Caco-2 (cell line): ENCODE measurements around the gene TIMM17B. TPM values are rescaled to one million over a fixed set of nuclear protein-coding genes. Genes with fewer than 3 reads are reported as not detected.

Experiments used
- BruUV-seq: library from RNA; stranded (reverse); fragments of 400-500 nt; replicated peaks from 2 replicates; lab custom pipeline; 2021; lab: Mats Ljungman, UMichigan
- CTCF ChIA-PET: fragments of 300-600 bp; sonication (Branson Sonifier 250); formaldehyde crosslinking; loops from one replicate; lab custom pipeline; 2022; ENCODE audit warnings: antibody characterized with exemption; lab: Charles Lee
- POLR2A ChIA-PET: fragments of 300-600 bp; sonication (Branson Sonifier 250); formaldehyde crosslinking; loops from one replicate; lab custom pipeline; 2022; ENCODE audit warnings: antibody characterized with exemption; lab: Charles Lee
- DNase-seq, 2 experiments: peaks; one replicate each; pipeline versions ENCODE4 v3.0.0 to v3.0.0-alpha.2; 2020 to 2022
- H3K27me3 ChIP-seq: replicated peaks from 2 replicates; pipeline ENCODE4 v1.6.0; 2011; ENCODE audit warnings: low read length; ENCODE audit not compliant: control insufficient read depth, insufficient read depth
- H3K36me3 ChIP-seq: 2 replicates; pipeline ENCODE4 v1.5.1; 2011; ENCODE audit warnings: low read length; ENCODE audit not compliant: control insufficient read depth, insufficient read depth
- H3K4me1 ChIP-seq: fragments of 250-450 bp; sonication (Bioruptor Pico); 2 replicates; pipeline ENCODE4 v1.5.1; 2020; ENCODE audit warnings: mild to moderate bottlenecking
- H3K4me3 ChIP-seq: 2 replicates; pipeline ENCODE4 v1.5.1; 2011; ENCODE audit warnings: low read depth, mild to moderate bottlenecking, control low read depth, low read length
- H3K9me3 ChIP-seq: fragments of 250-450 bp; sonication (Bioruptor Pico); 2 replicates; pipeline ENCODE4 v1.5.1; 2020; ENCODE audit warnings: mild to moderate bottlenecking, moderate library complexity
- H3K27ac Mint-ChIP-seq: one replicate; pipeline ENCODE4 v1.8.0; 2022; ENCODE audit warnings: mixed read lengths; ENCODE audit not compliant: unreplicated experiment
- H3K27me3 Mint-ChIP-seq: one replicate; pipeline ENCODE4 v1.8.0; 2022; ENCODE audit warnings: mixed read lengths; ENCODE audit not compliant: insufficient read depth, unreplicated experiment
- H3K36me3 Mint-ChIP-seq: one replicate; pipeline ENCODE4 v1.8.0; 2022; ENCODE audit warnings: mild to moderate bottlenecking, mixed read lengths; ENCODE audit not compliant: insufficient read depth, unreplicated experiment
- H3K4me1 Mint-ChIP-seq: one replicate; pipeline ENCODE4 v1.8.0; 2022; ENCODE audit warnings: low read depth, mixed read lengths; ENCODE audit not compliant: unreplicated experiment
- H3K4me3 Mint-ChIP-seq: one replicate; pipeline ENCODE4 v1.8.0; 2022; ENCODE audit warnings: mild to moderate bottlenecking, moderate library complexity, mixed read lengths; ENCODE audit not compliant: unreplicated experiment
- H3K9me3 Mint-ChIP-seq: one replicate; pipeline ENCODE4 v1.8.0; 2022; ENCODE audit warnings: mixed read lengths; ENCODE audit not compliant: unreplicated experiment
- CTCF ChIP-seq, 2 experiments: fragments of 200-600 bp in 1 of 2; IDR thresholded peaks; 1 replicate in 1 of 2; 2 replicates in 1 of 2; pipeline versions ENCODE4 v1.5.1 to v1.8.0; 2011 to 2022; ENCODE audit warnings: antibody characterized with exemption in 1 of 2, control low read depth in 1 of 2, inconsistent platforms in 1 of 2, low read depth in 1 of 2, low read length in 1 of 2, mild to moderate bottlenecking in 1 of 2, moderate library complexity in 1 of 2; ENCODE audit not compliant: insufficient read depth in 1 of 2, severe bottlenecking in 1 of 2, unreplicated experiment in 1 of 2
- intact Hi-C: fragments of 100-400 bp; cut with micrococcal nuclease; formaldehyde crosslinking; loops from one replicate; pipeline ENCODE4 v1.10.0; 2022; ENCODE audit not compliant: unreplicated experiment
- total RNA-seq: library from RNA; stranded (reverse); gene quantifications from 2 replicates; pipeline ENCODE4 v1.2.3, GENCODE V29; 2022

TIMM17B gene
- total RNA-seq, 1 experiment from 2014 or later: 90.6 TPM

- no TSS peak for BruUV-seq
- DNase-seq: no peak
- Mint-ChIP-seq H3K4me3 (peak overlapping the region; percentile 91), H3K36me3 (peaks cover 37% of the 10 kb centered on the region), H3K9me3 (no peaks in the 10 kb centered on the region), H3K4me1 (peaks cover 19% of the 10 kb centered on the region), H3K27me3 (no peaks in the 10 kb centered on the region), H3K27ac (peak overlapping the region; percentile 90)
- H3K27me3 ChIP-seq: no peaks in the 10 kb centered on the region
- peaks cover 3% of the 10 kb centered on the region; the same call in 1 of the 2 replicates for H3K4me1 ChIP-seq
- no peaks in the 10 kb centered on the region; the same call in 1 of the 2 replicates for H3K36me3 ChIP-seq
- H3K4me3 ChIP-seq: peak overlapping the region; percentile 38
- CTCF ChIA-PET: interaction anchor here (0.6 kb wide), 1 partner anchor 28 kb away, joined by 4 read pairs; no protein-coding TSS in a partner anchor
- POLR2A ChIA-PET: no interaction called here
- intact Hi-C loops: loop anchor here (1.0 to 5.0 kb wide), 4 partner anchors 37 to 243 kb away; partner anchors contain the start of genes HDAC6, OTUD5 and TFE3
- no peak for TF ChIP-seq CTCF (IDR thresholded peaks at IDR 0.05; ENCODE audit: insufficient read depth in 1 of 2, low read depth in 1 of 2, low read length in 1 of 2, severe bottlenecking in 1 of 2, unreplicated experiment in 1 of 2)
- no peaks in the 10 kb centered on the region for H3K9me3 ChIP-seq
Observed at GRCh38 chrX:48919360-48919841, 21.8 kb upstream of the TIMM17B start.

- ChIA-PET CTCF (interaction anchor here (0.6 kb wide), 1 partner anchor 27 kb away, joined by 4 read pairs; no protein-coding TSS in a partner anchor), POLR2A (no interaction called here)
- Histone ChIP-seq H3K36me3 (no peaks in the 10 kb centered on the region; the same call in 1 of the 2 replicates), H3K4me1 (peaks cover 3% of the 10 kb centered on the region; the same call in 1 of the 2 replicates), H3K9me3 (no peaks in the 10 kb centered on the region), H3K27me3 (no peaks in the 10 kb centered on the region), H3K4me3 (peak within 1 kb of the TSS; percentile 80)
- H3K36me3 Mint-ChIP-seq: peaks cover 38% of the 10 kb centered on the region
- H3K27me3 Mint-ChIP-seq: no peaks in the 10 kb centered on the region
- TF ChIP-seq CTCF (IDR thresholded peaks at IDR 0.05; ENCODE audit: insufficient read depth in 1 of 2, low read depth in 1 of 2, low read length in 1 of 2, severe bottlenecking in 1 of 2, unreplicated experiment in 1 of 2): no peak
- peak; percentile 93 to 95 for DNase-seq
- H3K27ac Mint-ChIP-seq: peak within 1 kb of the TSS; percentile 90
- no peaks in the 10 kb centered on the region for H3K9me3 Mint-ChIP-seq
- intact Hi-C loops: loop anchor here (1.0 to 5.0 kb wide), 4 partner anchors 38 to 242 kb away; partner anchors contain the start of genes HDAC6, OTUD5 and TFE3
- H3K4me3 Mint-ChIP-seq: peak within 1 kb of the TSS; percentile 91
- H3K4me1 Mint-ChIP-seq: peaks cover 19% of the 10 kb centered on the region
- no TSS peak for BruUV-seq
Observed at GRCh38 chrX:48918643-48919340, 21.2 kb upstream of the TIMM17B start, which contains the start of gene PIM2. TSS of gene PIM2 (minus strand) at chrX:48919024. CDS start at chrX:48918834, 190 bp downstream.

- no peak for TF ChIP-seq CTCF (IDR thresholded peaks at IDR 0.05; ENCODE audit: insufficient read depth in 1 of 2, low read depth in 1 of 2, low read length in 1 of 2, severe bottlenecking in 1 of 2, unreplicated experiment in 1 of 2)
- H3K4me1 Mint-ChIP-seq: peaks cover 19% of the 10 kb centered on the region
- peak overlapping the region; percentile 80 for H3K4me3 ChIP-seq
- intact Hi-C loops: loop anchor here (2.0 to 5.0 kb wide), 3 partner anchors 39 to 241 kb away; partner anchors contain the start of genes HDAC6 and OTUD5
- ChIA-PET POLR2A (no interaction called here), CTCF (no interaction called here)
- H3K27ac Mint-ChIP-seq: peak overlapping the region; percentile 90
- no peaks in the 10 kb centered on the region for H3K27me3 Mint-ChIP-seq
- peak in 1 of 2 experiments; percentile 12 for DNase-seq
- H3K9me3 ChIP-seq: no peaks in the 10 kb centered on the region
- no TSS peak for BruUV-seq
- H3K4me1 ChIP-seq: peaks cover 3% of the 10 kb centered on the region; the same call in 1 of the 2 replicates
- H3K4me3 Mint-ChIP-seq: peak overlapping the region; percentile 91
- H3K27me3 ChIP-seq: no peaks in the 10 kb centered on the region
- H3K9me3 Mint-ChIP-seq: no peaks in the 10 kb centered on the region
- peaks cover 38% of the 10 kb centered on the region for H3K36me3 Mint-ChIP-seq
- H3K36me3 ChIP-seq: no peaks in the 10 kb centered on the region; the same call in 1 of the 2 replicates
Observed at GRCh38 chrX:48918301-48918642, 20.7 kb upstream of the TIMM17B start.
